Epithelial cell of proximal tubule (primary cell): Measurements from ENCODE around the gene ZDHHC5. TPM values are rescaled to one million over a fixed set of nuclear protein-coding genes. Genes with fewer than 3 reads are reported as not detected.
A peak's percentile ranks its signal among the peaks of the same experiment; 100 is the strongest.
"Not testable (repeated sequence)": the region's sequence is repeated elsewhere in the genome, so short reads cannot be mapped to it uniquely, and the experiment has no call there.

Experiments
- DNase-seq: peaks from one replicate; pipeline ENCODE4 v3.0.0-alpha.2; 2011; ENCODE audit warnings: low read depth
- H3K4me3 ChIP-seq: 2 replicates; pipeline ENCODE4 v1.5.1; 2011; ENCODE audit warnings: low read depth, mild to moderate bottlenecking, low read length
- total RNA-seq: library from RNA; depleted of rRNA; stranded (reverse); fragments of >200 nt; gene quantifications from 2 replicates; pipeline ENCODE4 v1.2.3, GENCODE V29; 2015
- TF ChIP-seq, protein P1 (sequence below): conservative IDR thresholded peaks from 2 replicates; pipeline ENCODE4 v1.5.1; 2012; ENCODE audit warnings: low read depth, mild to moderate bottlenecking, low read length

ZDHHC5 gene
- total RNA-seq, 1 donor from 2014 or later = 31.4 TPM

GRCh38 chr11:57648801-57649735, 18.8 kb upstream of the ZDHHC5 start:
- peak overlapping the region; percentile 45 for H3K4me3 ChIP-seq
- no peak for DNase-seq
- TF ChIP-seq, protein P1, sequence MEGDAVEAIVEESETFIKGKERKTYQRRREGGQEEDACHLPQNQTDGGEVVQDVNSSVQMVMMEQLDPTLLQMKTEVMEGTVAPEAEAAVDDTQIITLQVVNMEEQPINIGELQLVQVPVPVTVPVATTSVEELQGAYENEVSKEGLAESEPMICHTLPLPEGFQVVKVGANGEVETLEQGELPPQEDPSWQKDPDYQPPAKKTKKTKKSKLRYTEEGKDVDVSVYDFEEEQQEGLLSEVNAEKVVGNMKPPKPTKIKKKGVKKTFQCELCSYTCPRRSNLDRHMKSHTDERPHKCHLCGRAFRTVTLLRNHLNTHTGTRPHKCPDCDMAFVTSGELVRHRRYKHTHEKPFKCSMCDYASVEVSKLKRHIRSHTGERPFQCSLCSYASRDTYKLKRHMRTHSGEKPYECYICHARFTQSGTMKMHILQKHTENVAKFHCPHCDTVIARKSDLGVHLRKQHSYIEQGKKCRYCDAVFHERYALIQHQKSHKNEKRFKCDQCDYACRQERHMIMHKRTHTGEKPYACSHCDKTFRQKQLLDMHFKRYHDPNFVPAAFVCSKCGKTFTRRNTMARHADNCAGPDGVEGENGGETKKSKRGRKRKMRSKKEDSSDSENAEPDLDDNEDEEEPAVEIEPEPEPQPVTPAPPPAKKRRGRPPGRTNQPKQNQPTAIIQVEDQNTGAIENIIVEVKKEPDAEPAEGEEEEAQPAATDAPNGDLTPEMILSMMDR = no peak

DNA sequence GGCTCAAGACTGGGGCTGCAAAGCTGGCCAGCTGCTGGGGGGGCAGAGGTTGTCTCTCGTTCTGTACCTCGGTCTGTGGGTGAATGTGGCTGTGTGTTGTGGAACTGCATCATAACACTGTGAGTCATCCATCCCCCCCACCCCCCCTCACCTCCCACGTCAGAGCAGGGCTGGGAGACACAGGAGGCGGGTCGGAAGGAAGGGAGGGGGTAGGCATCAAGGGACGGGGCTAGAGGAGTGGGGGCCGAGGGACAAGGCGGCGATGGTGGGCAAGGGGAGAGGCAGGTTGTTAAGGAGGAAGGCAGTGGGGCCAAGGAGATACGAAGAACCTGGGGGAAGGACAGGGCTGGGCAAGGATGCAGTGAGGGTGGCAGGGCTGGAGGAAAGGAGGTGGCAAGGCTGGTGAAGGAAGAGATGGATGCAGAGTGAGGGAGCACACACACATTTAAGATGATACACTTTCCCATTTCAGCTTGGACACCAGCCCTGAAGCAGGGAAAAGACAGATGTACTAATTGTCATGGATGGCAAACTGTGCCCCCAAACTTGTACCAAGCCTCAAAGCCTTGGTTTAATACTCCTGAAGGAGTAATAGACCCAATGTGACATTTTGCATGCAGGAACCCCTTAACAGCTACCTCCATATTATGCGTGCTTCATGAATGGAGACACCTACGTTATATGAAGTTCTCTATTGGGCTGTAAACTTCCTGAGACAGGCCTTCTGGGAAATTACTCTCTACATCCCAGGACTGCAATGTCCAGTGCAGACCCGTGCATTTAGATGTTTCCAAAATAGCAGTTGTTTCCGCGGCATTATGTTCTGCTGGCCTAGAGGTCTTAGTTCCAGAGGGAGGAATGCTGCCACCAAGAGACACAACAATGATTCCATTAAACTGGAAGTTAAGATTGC, 17.8 kb upstream of the ZDHHC5 start, which contains the start of gene YPEL4:
TSS of gene YPEL4 (minus strand) at position 87 of the 913 bp plus-strand sequence. CDS start 2,805 bp downstream, outside the sequence.
- TF ChIP-seq, protein P1 = no peak
- peak within 1 kb of the TSS; percentile 45 for H3K4me3 ChIP-seq
- no peak for DNase-seq

DNA sequence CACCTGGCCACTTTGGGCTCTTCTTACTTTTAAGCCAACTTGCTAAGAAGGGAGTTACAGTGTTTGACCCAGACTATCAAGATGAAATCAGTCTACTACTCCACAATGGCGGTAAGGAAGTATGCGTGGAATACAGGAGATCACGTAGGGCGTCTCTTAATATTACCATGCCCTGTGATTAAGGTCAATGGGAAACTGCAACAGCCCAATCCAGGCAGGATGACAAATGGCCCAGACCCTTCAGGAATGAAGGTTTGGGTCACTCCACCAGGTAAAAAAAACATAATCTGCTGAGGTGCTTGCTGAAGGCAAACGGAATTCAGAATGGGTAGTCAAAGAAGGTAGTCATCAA, 17.2 kb upstream of the ZDHHC5 start:
- H3K4me3 ChIP-seq = no peak overlapping the region
- TF ChIP-seq, protein P1 = no peak
- DNase-seq = no peak

DNA sequence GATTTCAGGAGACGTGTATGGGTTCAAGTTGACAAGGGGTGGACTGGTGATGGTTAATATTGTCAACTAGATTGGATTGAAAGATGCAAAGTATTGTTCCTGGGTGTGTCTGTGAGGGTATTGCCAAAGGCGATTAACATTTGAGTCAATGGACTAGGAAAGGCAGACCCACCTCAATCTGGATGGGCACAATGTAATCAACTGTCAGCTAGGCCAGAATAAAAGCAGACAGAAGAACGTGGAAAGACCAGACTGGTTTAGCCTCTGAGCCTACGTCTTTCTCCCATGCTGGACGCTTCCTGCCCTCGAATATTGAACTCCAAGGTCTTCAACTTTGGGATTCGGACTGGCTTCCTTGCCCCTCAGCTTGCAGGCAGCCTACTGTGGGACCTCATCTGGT, 16.5 kb upstream of the ZDHHC5 start:
- TF ChIP-seq, protein P1 = no peak
- no peak for DNase-seq
- no peak overlapping the region for H3K4me3 ChIP-seq

DNA sequence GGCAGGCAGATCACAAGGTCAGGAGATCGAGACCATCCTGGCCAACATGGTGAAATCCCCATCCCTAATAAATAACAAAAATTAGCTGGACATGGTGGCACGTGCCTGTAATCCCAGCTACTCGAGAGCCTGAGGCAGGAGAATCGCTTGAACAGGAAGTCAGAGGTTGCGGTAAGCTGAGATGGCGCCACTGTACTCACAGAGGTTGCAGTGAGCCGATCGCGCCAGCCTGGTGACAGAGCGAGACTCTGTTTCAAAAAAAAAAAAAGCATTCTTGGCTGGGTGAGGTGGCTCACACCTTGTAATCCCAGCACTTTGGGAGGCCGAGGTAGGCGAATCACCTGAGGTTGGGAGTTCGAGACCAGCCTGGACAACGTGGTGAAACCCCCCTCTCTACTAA, 15.7 kb upstream of the ZDHHC5 start:
- not testable (repeated sequence) for DNase-seq, H3K4me3 ChIP-seq

DNA sequence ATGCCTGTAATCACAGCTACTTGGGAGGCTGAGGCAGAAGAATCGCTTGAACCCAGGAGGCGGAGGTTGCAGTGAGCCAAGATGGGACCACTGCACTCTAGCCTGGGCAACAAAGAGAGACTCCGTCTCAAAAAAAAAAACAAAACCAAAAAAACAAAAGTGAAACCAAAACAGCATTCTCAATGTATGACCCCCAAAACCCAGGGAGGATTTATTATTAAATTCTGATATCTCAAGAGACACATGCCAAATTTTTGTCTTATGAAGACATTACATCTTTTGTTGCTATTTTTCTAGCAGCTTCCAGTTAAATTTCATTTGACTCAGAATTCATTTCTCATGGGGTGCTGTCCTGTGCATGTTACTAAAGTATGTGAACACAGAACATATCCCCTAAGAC, 15.3 kb upstream of the ZDHHC5 start:
- H3K4me3 ChIP-seq = no peak overlapping the region
- TF ChIP-seq, protein P1 = no peak

GRCh38 chr11:57653163-57653562, 14.8 kb upstream of the ZDHHC5 start:
- no peak overlapping the region for H3K4me3 ChIP-seq
- no peak for DNase-seq
- TF ChIP-seq, protein P1 = no peak

More for the DNA sequence above, 15.3 kb upstream of the ZDHHC5 start:
- no peak for DNase-seq
